GM23248 (cell line): ENCODE data around the gene RTEL1.
"Not testable (repeated sequence)": the region's sequence is repeated elsewhere in the genome, so short reads cannot be mapped to it uniquely, and the experiment has no call there.

Source experiments
- EZH2 ChIP-seq: fragments of 200-600 bp; sonication (generic); IDR thresholded peaks from 2 replicates; pipeline ENCODE4 v1.6.1; 2018; ENCODE audit warnings: antibody characterized with exemption, mild to moderate bottlenecking; ENCODE audit not compliant: insufficient read depth, poor library complexity, severe bottlenecking
- EZH2phosphoT487 ChIP-seq: fragments of 200-600 bp; sonication (generic); IDR thresholded peaks from 2 replicates; pipeline ENCODE4 v1.6.1; 2018; ENCODE audit warnings: antibody characterized with exemption, moderate library complexity, mild to moderate bottlenecking, low read depth; ENCODE audit not compliant: insufficient read depth

GRCh38 chr20:63730189-63730733, 72.1 kb downstream of the RTEL1 start:
- TF ChIP-seq EZH2phosphoT487, EZH2: not testable (repeated sequence)
